MCF 10A (cell line): Measurements from ENCODE around the gene CXCR1. TPM values are rescaled to one million over a fixed set of nuclear protein-coding genes. Genes with fewer than 3 reads are reported as not detected.

Source experiments
- BruUV-seq: library from RNA; stranded (reverse); fragments of 400-500 nt; replicated peaks from 2 replicates; lab custom pipeline; 2021; lab: Mats Ljungman, UMichigan
- CTCF ChIA-PET: fragments of 300-600 bp; sonication (Branson Sonifier 250); formaldehyde crosslinking; extraction: SDS; loops from one replicate; lab custom pipeline; 2021; ENCODE audit warnings: antibody characterized with exemption, inconsistent platforms; lab: Yijun Ruan, JAX
- POLR2A ChIA-PET: fragments of 300-600, 350-650 bp; sonication (Branson Sonifier 250); formaldehyde crosslinking; extraction: SDS; loops from one replicate; lab custom pipeline; 2020; ENCODE audit warnings: antibody characterized with exemption, inconsistent platforms; lab: Yijun Ruan, JAX
- DNase-seq: peaks from one replicate; pipeline ENCODE4 v3.0.0-alpha.2; 2018; ENCODE audit not compliant: unreplicated experiment
- H3K27ac Mint-ChIP-seq: one replicate; pipeline ENCODE4 v1.8.0; 2022; ENCODE audit warnings: mild to moderate bottlenecking, low read depth, mixed read lengths; ENCODE audit not compliant: unreplicated experiment
- H3K27me3 Mint-ChIP-seq: one replicate; pipeline ENCODE4 v1.8.0; 2022; ENCODE audit warnings: mixed read lengths; ENCODE audit not compliant: insufficient read depth, unreplicated experiment
- H3K36me3 Mint-ChIP-seq: one replicate; pipeline ENCODE4 v1.8.0; 2022; ENCODE audit warnings: mild to moderate bottlenecking, moderate library complexity, mixed read lengths; ENCODE audit not compliant: insufficient read depth, unreplicated experiment
- H3K4me1 Mint-ChIP-seq: one replicate; pipeline ENCODE4 v1.8.0; 2022; ENCODE audit warnings: mixed read lengths; ENCODE audit not compliant: insufficient read depth, unreplicated experiment
- H3K4me3 Mint-ChIP-seq: one replicate; pipeline ENCODE4 v1.8.0; 2022; ENCODE audit warnings: mild to moderate bottlenecking, moderate library complexity, mixed read lengths; ENCODE audit not compliant: unreplicated experiment
- H3K9me3 Mint-ChIP-seq: one replicate; pipeline ENCODE4 v1.8.0; 2022; ENCODE audit warnings: mixed read lengths; ENCODE audit not compliant: unreplicated experiment
- CTCF ChIP-seq: fragments of 200-600 bp; IDR thresholded peaks from one replicate; pipeline ENCODE4 v1.8.0; 2022; ENCODE audit warnings: antibody characterized with exemption, mild to moderate bottlenecking; ENCODE audit not compliant: unreplicated experiment
- intact Hi-C: fragments of 100-400 bp; cut with micrococcal nuclease; formaldehyde crosslinking; loops from 2 replicates; pipeline ENCODE4 v1.14.1; 2022
- total RNA-seq: library from RNA; stranded (reverse); gene quantifications from 2 replicates; pipeline ENCODE4 v1.2.3, GENCODE V29; 2022

The CXCR1 gene
- total RNA-seq, 1 experiment from 2014 or later: 0.12 TPM

DNA sequence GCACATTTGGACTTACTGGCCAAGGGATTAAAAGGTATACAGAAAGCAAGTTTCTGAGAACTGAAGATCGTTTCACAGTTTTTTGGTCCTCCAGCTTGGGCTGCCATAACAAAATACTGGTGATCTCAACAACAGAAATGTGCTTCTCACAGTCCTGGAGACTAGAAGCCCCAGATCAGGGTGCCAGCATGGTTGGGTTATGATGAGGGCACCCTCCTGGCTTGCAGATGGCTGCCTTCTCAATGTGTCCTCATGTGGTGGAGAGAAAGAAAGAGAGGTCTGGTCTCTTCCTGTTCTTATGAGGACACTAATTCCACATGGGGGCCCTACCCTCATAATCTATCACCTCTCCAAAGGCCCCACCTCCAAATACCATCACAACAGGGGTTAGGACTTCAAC lies 20.1 kb upstream of the CXCR1 start:
- ChIA-PET CTCF (interaction anchor here (0.6 to 2.0 kb wide), 15 partner anchors 29 to 963 kb away, joined by 3 to 13 read pairs (median 3); partner anchors contain the start of gene GPBAR1), POLR2A (interaction anchor here (1.5 to 1.9 kb wide), 3 partner anchors 30 to 47 kb away, joined by 5 to 10 read pairs (median 5); partner anchors contain the start of gene ARPC2)
- peaks cover 6% of the 10 kb centered on the region for H3K4me1 Mint-ChIP-seq
- DNase-seq: no peak
- no peak overlapping the region for H3K4me3 Mint-ChIP-seq
- BruUV-seq: no TSS peak
- H3K27ac Mint-ChIP-seq: no peak overlapping the region
- TF ChIP-seq CTCF: no peak
- no peaks in the 10 kb centered on the region for H3K36me3 Mint-ChIP-seq
- H3K27me3 Mint-ChIP-seq: no peaks in the 10 kb centered on the region
- intact Hi-C loops: loop anchor here (1.0 to 5.0 kb wide), 4 partner anchors 70 to 210 kb away; partner anchors contain the start of genes CATIP and CTDSP1
- H3K9me3 Mint-ChIP-seq: no peaks in the 10 kb centered on the region

- TF ChIP-seq CTCF: peak; percentile 84
- CTCF ChIA-PET: interaction anchor here (0.7 to 2.0 kb wide), 5 partner anchors 29 to 98 kb away, joined by 3 to 13 read pairs (median 4); no protein-coding TSS in a partner anchor
- Mint-ChIP-seq H3K36me3 (no peaks in the 10 kb centered on the region), H3K27me3 (no peaks in the 10 kb centered on the region), H3K4me1 (peaks cover 6% of the 10 kb centered on the region), H3K27ac (no peak overlapping the region), H3K9me3 (no peaks in the 10 kb centered on the region), H3K4me3 (no peak overlapping the region)
- no TSS peak for BruUV-seq
- peak; percentile 82 for DNase-seq
- POLR2A ChIA-PET: interaction anchor here (1.3 to 1.9 kb wide), 2 partner anchors 30 to 84 kb away, joined by 7 to 10 read pairs; partner anchors contain the start of genes AAMP, ARPC2 and PNKD
- intact Hi-C loops: loop anchor here (1.0 to 5.0 kb wide), 4 partner anchors 71 to 211 kb away; partner anchors contain the start of genes CATIP and CTDSP1
Measured at GRCh38 chr2:218186355-218186766, 19.6 kb upstream of the CXCR1 start.

DNA sequence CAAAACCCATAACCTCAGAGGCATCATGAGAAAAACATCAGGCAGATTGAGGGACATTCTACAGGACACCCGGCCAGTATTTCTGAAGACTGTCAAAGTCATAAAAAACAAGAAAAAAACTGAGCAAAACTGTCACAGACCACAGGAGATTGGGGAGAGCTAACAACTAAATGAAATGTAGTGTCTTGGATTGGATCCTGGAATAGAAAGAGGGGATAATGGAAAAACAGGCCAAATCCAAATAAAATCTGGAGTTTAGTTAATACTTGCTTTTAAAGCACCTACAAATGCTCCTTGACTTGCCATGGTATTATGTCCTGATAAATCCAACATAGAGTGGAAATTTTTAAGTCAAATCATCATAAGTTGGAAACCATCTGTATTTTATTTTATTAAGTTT lies 17.6 kb upstream of the CXCR1 start:
- H3K27ac Mint-ChIP-seq: no peak overlapping the region
- CTCF ChIA-PET: interaction anchor here (1.9 kb wide), 1 partner anchor 17 kb away, joined by 6 read pairs; the partner anchor contains the start of gene CXCR1
- no peak for DNase-seq
- no TSS peak for BruUV-seq
- POLR2A ChIA-PET: no interaction called here
- H3K9me3 Mint-ChIP-seq: no peaks in the 10 kb centered on the region
- intact Hi-C loops: no loop called here
- no peaks in the 10 kb centered on the region for H3K27me3 Mint-ChIP-seq
- H3K4me1 Mint-ChIP-seq: peaks cover 6% of the 10 kb centered on the region
- H3K4me3 Mint-ChIP-seq: no peak overlapping the region
- TF ChIP-seq CTCF: no peak
- no peaks in the 10 kb centered on the region for H3K36me3 Mint-ChIP-seq

DNA sequence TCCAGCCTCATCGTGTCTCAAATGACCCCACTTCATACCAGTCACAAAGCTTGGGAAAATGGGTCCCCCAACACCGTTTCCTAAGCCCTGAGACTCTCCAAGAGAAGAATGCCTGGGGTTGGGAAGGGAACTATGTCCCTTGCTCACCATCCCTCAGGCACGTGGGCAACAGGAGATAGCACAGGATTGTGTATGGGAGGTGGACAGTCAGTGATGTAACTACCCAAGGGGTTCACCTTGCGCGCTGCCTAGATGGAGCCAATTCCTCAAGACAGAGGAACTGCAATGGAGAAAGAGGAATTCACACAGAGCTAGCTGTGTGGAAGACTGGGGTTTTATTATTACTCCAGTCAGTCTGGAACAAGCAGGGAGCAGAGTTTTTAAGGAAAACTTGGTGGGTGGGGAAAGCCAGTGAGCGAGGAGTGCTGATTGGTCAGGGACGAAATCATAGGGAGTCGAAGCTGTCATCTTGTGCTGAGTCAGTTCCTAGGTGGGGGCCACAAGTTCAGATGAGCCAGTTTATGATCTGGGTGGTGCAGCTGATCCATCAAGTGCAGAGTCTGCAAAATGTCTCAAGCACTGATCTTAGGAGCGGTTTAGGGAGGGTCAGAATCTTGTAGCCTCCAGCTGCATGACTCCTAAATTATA lies 13.8 kb upstream of the CXCR1 start:
- no peak for DNase-seq
- POLR2A ChIA-PET: interaction anchor here (0.7 to 2.1 kb wide), 3 partner anchors 36 to 1864 kb away, joined by 3 to 7 read pairs (median 4); partner anchors contain the start of genes AAMP and PNKD
- Mint-ChIP-seq H3K27me3 (no peaks in the 10 kb centered on the region), H3K4me1 (no peaks in the 10 kb centered on the region), H3K4me3 (no peak overlapping the region), H3K27ac (no peak overlapping the region), H3K36me3 (no peaks in the 10 kb centered on the region), H3K9me3 (no peaks in the 10 kb centered on the region)
- no TSS peak for BruUV-seq
- intact Hi-C loops: no loop called here
- CTCF ChIA-PET: interaction anchor here (1.0 to 1.3 kb wide), 2 partner anchors 13 to 395 kb away, joined by 4 read pairs; no protein-coding TSS in a partner anchor
- TF ChIP-seq CTCF: no peak
